HCEC 1CT (cell line): Measurements from ENCODE around the gene GDAP1L1.

Experiments
- DNase-seq: peaks from one replicate; pipeline ENCODE4 v3.0.0-alpha.2; 2017

GDAP1L1 gene

GRCh38 chr20:44247131-44247571 lies at the start of gene GDAP1L1:
GDAP1L1 (plus strand) TSS chr20:44247308; CDS start chr20:44247335, 27 bp downstream.
- DNase-seq = no peak

GRCh38 chr20:44198872-44199271 lies 48.2 kb upstream of the GDAP1L1 start:
- no peak for DNase-seq

- no peak for DNase-seq
Measured at GRCh38 chr20:44199877-44200276, 47.2 kb upstream of the GDAP1L1 start.

- DNase-seq = no peak
Measured at GRCh38 chr20:44200371-44200770, 46.7 kb upstream of the GDAP1L1 start.

GRCh38 chr20:44200983-44201382 lies 46.1 kb upstream of the GDAP1L1 start:
- no peak for DNase-seq

GRCh38 chr20:44203161-44203560 lies 43.9 kb upstream of the GDAP1L1 start:
- peak; percentile 5 for DNase-seq

GRCh38 chr20:44204156-44204831 lies 42.8 kb upstream of the GDAP1L1 start:
- DNase-seq = peak; percentile 96

GRCh38 chr20:44204832-44205215 lies 42.3 kb upstream of the GDAP1L1 start:
- DNase-seq = no peak

GRCh38 chr20:44206132-44206531 lies 41.0 kb upstream of the GDAP1L1 start:
- no peak for DNase-seq

GRCh38 chr20:44207126-44207723 lies 39.9 kb upstream of the GDAP1L1 start:
- peak; percentile 15 for DNase-seq

- no peak for DNase-seq
Measured at GRCh38 chr20:44208165-44208564, 38.9 kb upstream of the GDAP1L1 start.

GRCh38 chr20:44208770-44209169 lies 38.3 kb upstream of the GDAP1L1 start:
- DNase-seq = peak; percentile 45

- DNase-seq = peak; percentile 41
Measured at GRCh38 chr20:44209686-44210405, 37.3 kb upstream of the GDAP1L1 start.

- peak; percentile 97 for DNase-seq
Measured at GRCh38 chr20:44210406-44211176, 36.5 kb upstream of the GDAP1L1 start, which contains the start of gene OSER1. OSER1 (minus strand) TSS chr20:44210771; CDS start chr20:44206957, 3,814 bp downstream.

- peak; percentile 18 for DNase-seq
Measured at GRCh38 chr20:44211177-44212039, 35.7 kb upstream of the GDAP1L1 start.

- peak; percentile 7 for DNase-seq
Measured at GRCh38 chr20:44212792-44213191, 34.3 kb upstream of the GDAP1L1 start.

GRCh38 chr20:44215125-44215524 lies 32.0 kb upstream of the GDAP1L1 start:
- DNase-seq = peak; percentile 63

GRCh38 chr20:44217342-44218092 lies 29.6 kb upstream of the GDAP1L1 start:
- DNase-seq = peak; percentile 61

- no peak for DNase-seq
Measured at GRCh38 chr20:44218446-44218845, 28.7 kb upstream of the GDAP1L1 start.

GRCh38 chr20:44219170-44219730 lies 27.9 kb upstream of the GDAP1L1 start:
- DNase-seq = no peak

GRCh38 chr20:44219791-44220190 lies 27.3 kb upstream of the GDAP1L1 start:
- no peak for DNase-seq
